ENCODE results near the gene IFI30. TPM values are rescaled to one million over a fixed set of nuclear protein-coding genes. Genes with fewer than 3 reads are reported as not detected.
A peak's percentile ranks its signal among the peaks of the same experiment; 100 is the strongest.
"Not testable (repeated sequence)": the region's sequence is repeated elsewhere in the genome, so short reads cannot be mapped to it uniquely, and the experiment has no call there.

IFI30 gene
- total RNA-seq, 2 donors from 2014 or later: 43.7 to 68.9 TPM

GRCh38 chr19:18193388-18194180 lies 20.0 kb downstream of the IFI30 start:
- ATAC-seq (no peak), DNase-seq (peak; percentile 41)
- intact Hi-C loops (cut with DNase I): no loop called here

- ATAC-seq: no peak
- intact Hi-C loops (cut with DNase I): no loop called here
- no peak for DNase-seq
Observed at GRCh38 chr19:18194181-18194530, 20.5 kb downstream of the IFI30 start.

GRCh38 chr19:18194554-18195238 lies 21.1 kb downstream of the IFI30 start:
- DNase-seq (peak; percentile 51), ATAC-seq (no peak)
- intact Hi-C loops (cut with DNase I): no loop called here

- no peak for ATAC-seq
- intact Hi-C loops (cut with DNase I): no loop called here
- DNase-seq: no peak
Observed at GRCh38 chr19:18196511-18196845, 22.9 kb downstream of the IFI30 start.

GRCh38 chr19:18197306-18197705 lies 23.7 kb downstream of the IFI30 start:
- ATAC-seq (no peak), DNase-seq (no peak)
- intact Hi-C loops (cut with DNase I): no loop called here

- no peak for ATAC-seq
- DNase-seq: no peak
- intact Hi-C loops (cut with DNase I): no loop called here
Observed at GRCh38 chr19:18197941-18198340, 24.3 kb downstream of the IFI30 start.

GRCh38 chr19:18198374-18198773 lies 24.8 kb downstream of the IFI30 start:
- DNase-seq (no peak), ATAC-seq (no peak)
- intact Hi-C loops (cut with DNase I): no loop called here

- intact Hi-C loops (cut with DNase I): loop anchor here in 1 of 2 donors (10.0 kb wide), 1 partner anchor 212 kb away; the partner anchor contains the start of gene SSBP4
- no peak for DNase-seq
- no peak for ATAC-seq
Observed at GRCh38 chr19:18202397-18202777, 28.8 kb downstream of the IFI30 start.

- peak; percentile 46 for DNase-seq
- ATAC-seq: no peak
- intact Hi-C loops (cut with DNase I): loop anchor here in 1 of 2 donors (10.0 kb wide), 1 partner anchor 212 kb away; the partner anchor contains the start of gene SSBP4
Observed at GRCh38 chr19:18202778-18203407, 29.3 kb downstream of the IFI30 start.

- intact Hi-C loops (cut with DNase I): loop anchor here in 1 of 2 donors (10.0 kb wide), 1 partner anchor 211 kb away; the partner anchor contains the start of gene SSBP4
- DNase-seq (peak; percentile 60), ATAC-seq (peak in 1 of 2 donors; percentile 4)
Observed at GRCh38 chr19:18203408-18203862, 29.8 kb downstream of the IFI30 start.

- intact Hi-C loops (cut with DNase I): loop anchor here in 1 of 2 donors (10.0 kb wide), 1 partner anchor 211 kb away; the partner anchor contains the start of gene SSBP4
- DNase-seq (peak; percentile 100), ATAC-seq (peak; percentile 94 to 96)
Observed at GRCh38 chr19:18203863-18204393, 30.3 kb downstream of the IFI30 start, which contains the start of gene RAB3A. TSS of gene RAB3A (minus strand) at chr19:18204042. CDS start at chr19:18202740, 1,302 bp downstream.

- ATAC-seq (peak; percentile 15 to 38), DNase-seq (no peak)
- intact Hi-C loops (cut with DNase I): loop anchor here in 1 of 2 donors (10.0 kb wide), 1 partner anchor 210 kb away; the partner anchor contains the start of gene SSBP4
Observed at GRCh38 chr19:18204394-18205199, 31.0 kb downstream of the IFI30 start.

- peak; percentile 87 for DNase-seq
- intact Hi-C loops (cut with DNase I): loop anchor here in 1 of 2 donors (10.0 kb wide), 1 partner anchor 209 kb away; the partner anchor contains the start of gene SSBP4
- peak; percentile 41 to 46 for ATAC-seq
Observed at GRCh38 chr19:18205200-18205892, 31.7 kb downstream of the IFI30 start.

- intact Hi-C loops (cut with DNase I): loop anchor here in 1 of 2 donors (2.0 to 10.0 kb wide), 2 partner anchors 121 to 209 kb away; partner anchors contain the start of gene SSBP4
- DNase-seq: no peak
- ATAC-seq: no peak
Observed at GRCh38 chr19:18206018-18206417, 32.4 kb downstream of the IFI30 start.

- ATAC-seq (no peak), DNase-seq (peak; percentile 64)
- intact Hi-C loops (cut with DNase I): loop anchor here in 1 of 2 donors (1.0 to 10.0 kb wide), 2 partner anchors 43 to 206 kb away; partner anchors contain the start of gene SSBP4
Observed at GRCh38 chr19:18208098-18208951, 34.7 kb downstream of the IFI30 start.

- intact Hi-C loops (cut with DNase I): loop anchor here (5.0 to 10.0 kb wide), 2 partner anchors 42 to 205 kb away; partner anchors contain the start of gene SSBP4 (in 1 of the 2)
- not testable (repeated sequence) for DNase-seq, ATAC-seq
Observed at GRCh38 chr19:18209912-18210311, 36.3 kb downstream of the IFI30 start.

Data from left cardiac atrium (tissue), 4 donors.